ENCODE measurements around the gene MRPL4. TPM values are rescaled to one million over a fixed set of nuclear protein-coding genes. Genes with fewer than 3 reads are reported as not detected.

Gene MRPL4
- total and polyA plus RNA-seq, 2 of the 13 experiments (the other 11 are each of a cell fraction or from before 2014, with no cell fraction given), result 40.6 to 42.5 TPM

GRCh38 chr19:10295847-10296591 lies 44.0 kb downstream of the MRPL4 start:
- POLR2A ChIA-PET, result no interaction called here
- peaks cover 0 to 11% of the 10 kb centered on the region in 2 experiments; a peak in 2 of 5 replicates for H3K27me3 ChIP-seq (ENCODE audit: control insufficient read depth in 1 of 2, insufficient read depth in 2 of 2, low read length in 2 of 2)
- no peak for TF ChIP-seq AGO2 (optimal IDR thresholded peaks at IDR 0.05; ENCODE audit: low read depth, low read length)
- TF ChIP-seq ZNF607 (CRISPR knock-in tag; IDR thresholded peaks at IDR 0.05; ENCODE audit: borderline replicate concordance), result 0 out of 2 replicates have a peak, but pooled peaks have one; percentile 50
- peak; percentile 28; the same call in 1 of the 2 replicates for TF ChIP-seq ZNF777 (CRISPR knock-in tag; IDR thresholded peaks at IDR 0.05)
- TF ChIP-seq IKZF4 (CRISPR knock-in tag; IDR thresholded peaks at IDR 0.05; ENCODE audit: borderline replicate concordance, low read depth, not compliant biosample characterization), result peak; percentile 68
- no peak for TF ChIP-seq ZBTB26 (CRISPR knock-in tag; IDR thresholded peaks at IDR 0.05; ENCODE audit: borderline replicate concordance)
- peak; percentile 73; the same call in 1 of the 2 replicates for TF ChIP-seq ZNF563 (CRISPR knock-in tag; IDR thresholded peaks at IDR 0.05)
- no peak for TF ChIP-seq KLF9 (CRISPR knock-in tag; IDR thresholded peaks at IDR 0.05; ENCODE audit: low read depth)
- TF ChIP-seq FLYWCH1 (CRISPR knock-in tag; IDR thresholded peaks at IDR 0.05), result peak; percentile 46; the same call in 1 of the 2 replicates
- TF ChIP-seq ZNF589 (CRISPR knock-in tag; conservative IDR thresholded peaks at IDR 0.05), result no peak
- peak; percentile 59; the same call in 1 of the 2 replicates for TF ChIP-seq ZNF274 (CRISPR knock-in tag; IDR thresholded peaks at IDR 0.05)
- TF ChIP-seq IRF1 (CRISPR knock-in tag; IDR thresholded peaks at IDR 0.05; ENCODE audit: low read depth), result no peak
- peak; percentile 94; the same call in 1 of the 2 replicates for TF ChIP-seq ZNF616 (CRISPR knock-in tag; IDR thresholded peaks at IDR 0.05; ENCODE audit: low read depth)
- TF ChIP-seq ZNF816 (CRISPR knock-in tag; IDR thresholded peaks at IDR 0.05; ENCODE audit: borderline replicate concordance), result no peak
- no peak for TF ChIP-seq ZNF234 (CRISPR knock-in tag; conservative IDR thresholded peaks at IDR 0.05)
- no peak for TF ChIP-seq ZNF260 (CRISPR knock-in tag; IDR thresholded peaks at IDR 0.05; ENCODE audit: borderline replicate concordance, low read depth)
- no peak for TF ChIP-seq JARID2 (CRISPR knock-in tag; IDR thresholded peaks at IDR 0.05; ENCODE audit: insufficient replicate concordance)
- peak; percentile 17; the same call in 1 of the 2 replicates for TF ChIP-seq ZMYM4 (CRISPR knock-in tag; IDR thresholded peaks at IDR 0.05)
- no peak for TF ChIP-seq NR2C2 (CRISPR knock-in tag; IDR thresholded peaks at IDR 0.05; ENCODE audit: borderline replicate concordance)
- TF ChIP-seq JUNB (CRISPR knock-in tag; IDR thresholded peaks at IDR 0.05; ENCODE audit: borderline replicate concordance), result peak; percentile 33; the same call in 1 of the 2 replicates
- TF ChIP-seq ZNF841 (CRISPR knock-in tag; IDR thresholded peaks at IDR 0.05; ENCODE audit: borderline replicate concordance), result peak; percentile 85; the same call in 1 of the 2 replicates
- TF ChIP-seq PAF1 (CRISPR knock-in tag; IDR thresholded peaks at IDR 0.05), result no peak

More at GRCh38 chr19:10295847-10296591, 44.0 kb downstream of the MRPL4 start:
- Histone ChIP-seq H3K4me2 (ENCODE audit: low read depth, low read length) (peak overlapping the region; percentile 74), H3K9me3 (ENCODE audit: low read length) (no peaks in the 10 kb centered on the region), H2AFZ (ENCODE audit: low read length) (no peak overlapping the region), H3K4me3 (replicated peaks in 1 of 3; ENCODE audit: insufficient read depth in 1 of 3, low read depth in 2 of 3, low read length in 3 of 3) (peak overlapping the region in 2 of 3 experiments; percentile 49 to 61; a peak in 4 of 6 replicates), H3K4me1 (ENCODE audit: insufficient read depth, low read length) (peaks cover 45% of the 10 kb centered on the region), H3K36me3 (replicated peaks in 1 of 2; ENCODE audit: control insufficient read depth in 1 of 2, insufficient read depth in 2 of 2, low read length in 2 of 2) (no peaks in the 10 kb centered on the region), H3K9ac (ENCODE audit: insufficient read depth, low read depth, low read length) (no peak overlapping the region), H4K20me1 (ENCODE audit: insufficient read depth, low read length) (no peaks in the 10 kb centered on the region), H3K27ac (ENCODE audit: extremely low read length, insufficient read depth, low read length) (no peak overlapping the region), H3K79me2 (ENCODE audit: insufficient read depth, low read length) (no peaks in the 10 kb centered on the region)
- no peak for FAIRE-seq
- DNase-seq (ENCODE audit: low spot score), result no peak
- 27% methylated on average over 31 of the region's 58 CpGs for WGBS (ENCODE audit: low lambda C conversion rate)
- in situ Hi-C loops (cut with HindIII; ENCODE audit: extremely low pct_ligation_motif_present, low pct_unique_long_range_greater_than_20kb), result no loop called here
- CTCF ChIA-PET (ENCODE audit: low intra/inter-chr PET ratio, low total read pairs), result no interaction called here
- peak; percentile 11; the same call in 1 of the 3 replicates for ATAC-seq
- BruUV-seq (replicated peaks), result no TSS peak
- intact Hi-C loops (cut with micrococcal nuclease; ENCODE audit: unreplicated experiment), result no loop called here

Measured in HepG2 (cell line).